H9 (cell line): ENCODE results near the gene SNRNP25. TPM values are rescaled to one million over a fixed set of nuclear protein-coding genes. Genes with fewer than 3 reads are reported as not detected.

ENCODE experiments used
- DNase-seq: peaks from one replicate; pipeline ENCODE4 v3.0.0-alpha.2; 2017
- H2AFZ ChIP-seq: one replicate; pipeline ENCODE4 v1.6.1; 2013; ENCODE audit warnings: mild to moderate bottlenecking, low read length, control low read depth, moderate library complexity
- H2AK5ac ChIP-seq: 2 replicates; pipeline ENCODE4 v1.6.1; 2013; ENCODE audit warnings: low read length, control low read depth, mixed read lengths; ENCODE audit not compliant: insufficient read length
- H2BK120ac ChIP-seq: one replicate; pipeline ENCODE4 v1.6.1; 2013; ENCODE audit warnings: low read depth, mild to moderate bottlenecking, low read length, control low read depth, inconsistent platforms; ENCODE audit not compliant: poor library complexity, severe bottlenecking
- H2BK12ac ChIP-seq: 2 replicates; pipeline ENCODE4 v1.6.1; 2013; ENCODE audit warnings: low read length, control low read depth, mixed read lengths, low read depth; ENCODE audit not compliant: insufficient read length
- H2BK15ac ChIP-seq: 2 replicates; pipeline ENCODE4 v1.6.1; 2013; ENCODE audit warnings: low read depth, low read length, control low read depth
- H2BK20ac ChIP-seq: one replicate; pipeline ENCODE4 v1.6.1; 2013; ENCODE audit warnings: low read depth, mild to moderate bottlenecking, low read length, control low read depth, inconsistent platforms; ENCODE audit not compliant: poor library complexity, severe bottlenecking
- H2BK5ac ChIP-seq: 2 replicates; pipeline ENCODE4 v1.6.1; 2013; ENCODE audit warnings: low read length, control low read depth, mixed read lengths; ENCODE audit not compliant: insufficient read length
- H3K14ac ChIP-seq: 2 replicates; pipeline ENCODE4 v1.6.1; 2013; ENCODE audit warnings: low read length, control low read depth; ENCODE audit not compliant: insufficient read depth
- H3K18ac ChIP-seq: 2 replicates; pipeline ENCODE4 v1.6.1; 2013; ENCODE audit warnings: low read depth, mild to moderate bottlenecking, mixed read lengths, low read length, control low read depth; ENCODE audit not compliant: insufficient read length
- H3K23ac ChIP-seq: 2 replicates; pipeline ENCODE4 v1.6.1; 2013; ENCODE audit warnings: low read length, control low read depth, mixed read lengths, low read depth; ENCODE audit not compliant: insufficient read length
- H3K23me2 ChIP-seq: 2 replicates; pipeline ENCODE4 v1.6.1; 2013; ENCODE audit warnings: low read depth, mild to moderate bottlenecking, mixed read lengths, low read length, control low read depth; ENCODE audit not compliant: insufficient read length, poor library complexity, severe bottlenecking
- H3K27ac ChIP-seq: 2 replicates; pipeline ENCODE4 v1.5.1; 2013; ENCODE audit warnings: low read length, control low read depth, mixed read lengths, low read depth; ENCODE audit not compliant: insufficient read length
- H3K27me3 ChIP-seq: 2 replicates; pipeline ENCODE4 v1.6.1; 2013; ENCODE audit warnings: low read length, control low read depth, inconsistent platforms; ENCODE audit not compliant: insufficient read depth
- H3K4ac ChIP-seq: 2 replicates; pipeline ENCODE4 v1.6.1; 2013; ENCODE audit warnings: low read depth, mild to moderate bottlenecking, control low read depth, inconsistent platforms, low read length, moderate library complexity
- H3K4me1 ChIP-seq: 2 replicates; pipeline ENCODE4 v1.6.1; 2013; ENCODE audit warnings: low read length, control low read depth, inconsistent platforms; ENCODE audit not compliant: insufficient read depth
- H3K4me2 ChIP-seq: 2 replicates; pipeline ENCODE4 v1.6.1; 2013; ENCODE audit warnings: low read length, control low read depth, mixed read lengths; ENCODE audit not compliant: insufficient read length, insufficient read depth
- H3K56ac ChIP-seq: 2 replicates; pipeline ENCODE4 v1.6.1; 2013; ENCODE audit warnings: low read depth, mild to moderate bottlenecking, mixed read lengths, low read length, control low read depth; ENCODE audit not compliant: insufficient read length
- H3K79me1 ChIP-seq: 2 replicates; pipeline ENCODE4 v1.6.1; 2013; ENCODE audit warnings: low read depth, mild to moderate bottlenecking, moderate library complexity, low read length, control low read depth, inconsistent platforms; ENCODE audit not compliant: insufficient read depth, poor library complexity, severe bottlenecking
- H3K79me2 ChIP-seq: 2 replicates; pipeline ENCODE4 v1.6.1; 2013; ENCODE audit warnings: low read length, control low read depth, inconsistent platforms; ENCODE audit not compliant: insufficient read depth
- H3K9ac ChIP-seq: 2 replicates; pipeline ENCODE4 v1.6.1; 2013; ENCODE audit warnings: low read length, control low read depth, mixed read lengths; ENCODE audit not compliant: insufficient read length; ENCODE audit errors: extremely low read depth
- H3K9me3 ChIP-seq: one replicate; pipeline ENCODE4 v1.6.1; 2013; ENCODE audit warnings: low read depth, low read length, inconsistent platforms; ENCODE audit not compliant: control insufficient read depth
- H3T11ph ChIP-seq: one replicate; pipeline ENCODE4 v1.6.1; 2013; ENCODE audit warnings: mild to moderate bottlenecking, low read length, control low read depth, inconsistent platforms
- H4K20me1 ChIP-seq: one replicate; pipeline ENCODE4 v1.6.1; 2013; ENCODE audit not compliant: control insufficient read depth, insufficient read length, insufficient read depth
- H4K5ac ChIP-seq: 2 replicates; pipeline ENCODE4 v1.6.1; 2013; ENCODE audit warnings: low read depth, mild to moderate bottlenecking, mixed read lengths, low read length, control low read depth; ENCODE audit not compliant: insufficient read length
- H4K8ac ChIP-seq: replicated peaks from 2 replicates; pipeline ENCODE4 v1.6.1; 2013; ENCODE audit warnings: low read length, control low read depth, mixed read lengths, low read depth; ENCODE audit not compliant: insufficient read length
- H4K91ac ChIP-seq: 2 replicates; pipeline ENCODE4 v1.6.1; 2013; ENCODE audit warnings: low read depth, mild to moderate bottlenecking, moderate library complexity, mixed read lengths, low read length, control low read depth; ENCODE audit not compliant: insufficient read length
- H3K27ac Mint-ChIP-seq, 3 experiments: 2 replicates in 2 of 3; 3 replicates in 1 of 3; pipeline ENCODE4 v1.8.0; 2020 to 2021; ENCODE audit warnings: mixed read lengths in 3 of 3, mild to moderate bottlenecking in 1 of 3, moderate library complexity in 1 of 3
- H3K27me3 Mint-ChIP-seq: 2 replicates; pipeline ENCODE4 v1.8.0; 2021; ENCODE audit warnings: low read depth, mild to moderate bottlenecking, moderate library complexity, mixed read lengths
- H3K36me3 Mint-ChIP-seq, 3 experiments: 2 replicates in 2 of 3; 3 replicates in 1 of 3; pipeline ENCODE4 v1.8.0; 2020 to 2021; ENCODE audit warnings: low read depth in 3 of 3, mixed read lengths in 3 of 3; ENCODE audit not compliant: insufficient read depth in 1 of 3
- H3K4me1 Mint-ChIP-seq, 2 experiments: 2 replicates each; pipeline ENCODE4 v1.8.0; 2020; ENCODE audit warnings: mixed read lengths in 2 of 2
- H3K4me3 Mint-ChIP-seq, 2 experiments: 2 replicates in 1 of 2; 3 replicates in 1 of 2; pipeline ENCODE4 v1.8.0; 2020 to 2021; ENCODE audit warnings: mild to moderate bottlenecking in 2 of 2, mixed read lengths in 2 of 2, moderate library complexity in 1 of 2
- H3K9me3 Mint-ChIP-seq, 2 experiments: 2 replicates in 1 of 2; 3 replicates in 1 of 2; pipeline ENCODE4 v1.8.0; 2020; ENCODE audit warnings: mild to moderate bottlenecking in 2 of 2, mixed read lengths in 2 of 2, moderate library complexity in 1 of 2
- CTCF ChIP-seq: fragments of 200-600 bp; sonication (generic); conservative IDR thresholded peaks from 3 replicates; pipeline ENCODE4 v1.8.0; 2021; ENCODE audit warnings: antibody characterized with exemption, mild to moderate bottlenecking
- WGBS: extraction: QIAGEN DNeasy Blood & Tissue Kit; methylation state at CpG from one replicate; pipeline ENCODE4 v1.1.7; 2013; ENCODE audit warnings: missing lambda C conversion rate, low lambda C conversion rate, mixed read lengths; ENCODE audit not compliant: insufficient read length; ENCODE audit errors: extremely low coverage; 5-methylcytosine and 5-hydroxymethylcytosine counted together
- total RNA-seq: library from RNA; stranded (reverse); gene quantifications from 2 replicates; pipeline ENCODE4 v1.2.1, GENCODE V29; 2021

SNRNP25 gene
- total RNA-seq, 1 experiment from 2014 or later: 78.5 TPM

- WGBS: no CpG with 5 or more reads among the region's 15 CpGs
- Histone ChIP-seq H3K4ac (no peak overlapping the region), H3K9ac (no peak overlapping the region), H2BK5ac (no peak overlapping the region), H3K27me3 (no peaks in the 10 kb centered on the region), H3K79me2 (no peaks in the 10 kb centered on the region), H2AK5ac (no peak overlapping the region), H2BK20ac (no peak overlapping the region), H3K56ac (no peak overlapping the region), H3K14ac (no peak overlapping the region), H2BK15ac (no peak overlapping the region), H4K20me1 (no peaks in the 10 kb centered on the region), H3K4me1 (no peaks in the 10 kb centered on the region), H3K18ac (no peak overlapping the region), H4K8ac (no peak overlapping the region), H3T11ph (no peak overlapping the region), H3K23me2 (no peaks in the 10 kb centered on the region), H2AFZ (no peak overlapping the region), H3K79me1 (no peaks in the 10 kb centered on the region), H3K4me2 (no peak overlapping the region), H3K23ac (no peak overlapping the region), H3K9me3 (no peaks in the 10 kb centered on the region), H4K5ac (no peak overlapping the region), H4K91ac (no peak overlapping the region), H2BK12ac (no peak overlapping the region), H2BK120ac (no peak overlapping the region), H3K27ac (no peak overlapping the region)
- Mint-ChIP-seq H3K27me3 (no peaks in the 10 kb centered on the region), H3K9me3 (no peaks in the 10 kb centered on the region; a peak in 1 of 5 replicates), H3K27ac (peak overlapping the region in 2 of 3 experiments; percentile 49 to 79; a peak in 4 of 7 replicates), H3K4me3 (no peak overlapping the region), H3K4me1 (peaks cover 0 to 2% of the 10 kb centered on the region in 2 experiments; a peak in 1 of 4 replicates), H3K36me3 (peaks cover 0 to 34% (median 19%) of the 10 kb centered on the region in 3 experiments)
- DNase-seq: no peak
- no peak for TF ChIP-seq CTCF
Measured at GRCh38 chr16:92431-93339, 39.1 kb downstream of the SNRNP25 start.
